Heart left ventricle (tissue), 16 donors: ENCODE results near the gene RAB40C. TPM values are rescaled to one million over a fixed set of nuclear protein-coding genes. Genes with fewer than 3 reads are reported as not detected.

Experiments
- ATAC-seq, 4 donors: fragments of 200-7000 bp; cut with Tn5 transposase; one replicate each; pipeline ENCODE4 v1.9.1; 2020 to 2022; ENCODE audit warnings: moderate library complexity in 4 of 4, mild to moderate bottlenecking in 3 of 4, moderate number of reproducible peaks in 1 of 4
- DNase-seq, 5 donors: peaks; one replicate each; pipeline ENCODE4 v3.0.0-alpha.2; 2020
- H3K27ac ChIP-seq, 12 donors: fragments of 200-600 bp; sonication (generic) in 4 of 12; one replicate each; pipeline versions ENCODE4 v1.5.0 to v1.8.0; 2016 to 2022; ENCODE audit warnings: mild to moderate bottlenecking in 2 of 12
- H3K27me3 ChIP-seq, 9 donors: fragments of 200-600 bp; sonication (generic) in 2 of 9; one replicate each; pipeline versions ENCODE4 v1.5.1 to v1.8.0; 2016 to 2022; ENCODE audit warnings: mild to moderate bottlenecking in 3 of 9
- H3K36me3 ChIP-seq, 9 donors: fragments of 200-600 bp; sonication (generic) in 2 of 9; one replicate each; pipeline versions ENCODE4 v1.5.0 to v1.8.0; 2018 to 2022; ENCODE audit warnings: mild to moderate bottlenecking in 2 of 9
- H3K4me1 ChIP-seq, 12 donors: fragments of 200-600 bp; sonication (generic) in 4 of 12; one replicate each; pipeline versions ENCODE4 v1.5.0 to v1.8.0; 2016 to 2022; ENCODE audit warnings: mild to moderate bottlenecking in 3 of 12
- H3K4me3 ChIP-seq, 12 donors: fragments of 200-600 bp; sonication (generic) in 4 of 12; one replicate each; pipeline versions ENCODE4 v1.5.0 to v1.8.0; 2017 to 2022; ENCODE audit warnings: mild to moderate bottlenecking in 9 of 12, moderate library complexity in 4 of 12
- H3K9me3 ChIP-seq, 12 donors: fragments of 200-600 bp; sonication (generic) in 4 of 12; one replicate each; pipeline versions ENCODE4 v1.5.0 to v1.8.0; 2016 to 2022; ENCODE audit warnings: mild to moderate bottlenecking in 1 of 12
- POLR2A ChIP-seq, 2 donors: fragments of 450-650 bp; IDR thresholded peaks; one replicate each; pipeline ENCODE4 v1.6.1; 2017; ENCODE audit warnings: antibody characterized with exemption in 2 of 2, mild to moderate bottlenecking in 2 of 2, moderate library complexity in 2 of 2
- WGBS, 4 donors: extraction: QIAGEN DNeasy Blood & Tissue Kit in 2 of 4; methylation state at CpG; one replicate each; pipeline versions ENCODE4 v1.1.5 to v1.1.7; 2013 to 2018; 5-methylcytosine and 5-hydroxymethylcytosine counted together
- intact Hi-C, 10 donors: fragments of 100-400 bp; cut with DNase I; formaldehyde crosslinking; loops; one replicate each; pipeline versions ENCODE4 v1.11.1 to v1.14.2; 2022
- polyA plus RNA-seq, 2 donors: library from polyadenylated mRNA; stranded (reverse); fragments of 200-250 nt; gene quantifications; one replicate each; pipeline ENCODE4 v1.2.3, GENCODE V29; 2013
- total RNA-seq, 9 donors: library from RNA; depleted of rRNA in 2 of 9; stranded (reverse); fragments of >200 nt in 2 of 9; fragmentation: NEBNext Ultra II Directional in 3 of 9; extraction: Animal tissue kit (Norgen Biotek cat#: 25700) in 3 of 9; gene quantifications; one replicate each; pipeline versions ENCODE4 v1.1.0 to v1.2.4, GENCODE V29; 2016 to 2023
- TF ChIP-seq, protein P1 (sequence below), 12 donors: fragments of 200-600 bp; sonication (generic) in 4 of 12; IDR thresholded peaks; one replicate each; pipeline versions ENCODE4 v1.5.0 to v1.8.0; 2018 to 2022; ENCODE audit warnings: antibody characterized with exemption in 12 of 12, mild to moderate bottlenecking in 5 of 12
- donor health status: ischemic (EF 13 %, LVEDD 7.1; RV severe dilation, severe dysfunction).
- donor health status: healthy with polysubstance abuse.
- donor health status: DM: no; HTN: yes; CAD: no.
- donor health status: DM: no; HTN: no; CAD: no.
- donor health status: ischemic (EF 25% LVEDD 6.9; RV normal size, moderate dysfunction).
- donor health status: ischemic (EF 25% LVEDD 5.7; RV mildly dilated, moderate dysfunction).
- donor health status: healthy.
- donor health status: DM: yes; HTN: yes; CAD: no.
- donor health status: ischemic (EF 35%, LVEDD 5.7; RV mildly dilated, moderate dysfunction).
- donor health status: nonischemic (EF 11% LVEDD 7.7; RV severe dilation, severe dysfunction).
- donor health status: DM: yes; HTN: yes; CAD: no.
- donor health status: PGD.
- donor health status: ischemic (EF 29% LVEDD 5.4; RV normal size, mild dysfunction).
- donor health status: nonischemic (EF 23%, LVEDD 6.1; RV moderate dilation, normal function).

The RAB40C gene
- total and polyA plus RNA-seq, 11 donors, result 10.2 to 22.0 (median 12.8) TPM

DNA sequence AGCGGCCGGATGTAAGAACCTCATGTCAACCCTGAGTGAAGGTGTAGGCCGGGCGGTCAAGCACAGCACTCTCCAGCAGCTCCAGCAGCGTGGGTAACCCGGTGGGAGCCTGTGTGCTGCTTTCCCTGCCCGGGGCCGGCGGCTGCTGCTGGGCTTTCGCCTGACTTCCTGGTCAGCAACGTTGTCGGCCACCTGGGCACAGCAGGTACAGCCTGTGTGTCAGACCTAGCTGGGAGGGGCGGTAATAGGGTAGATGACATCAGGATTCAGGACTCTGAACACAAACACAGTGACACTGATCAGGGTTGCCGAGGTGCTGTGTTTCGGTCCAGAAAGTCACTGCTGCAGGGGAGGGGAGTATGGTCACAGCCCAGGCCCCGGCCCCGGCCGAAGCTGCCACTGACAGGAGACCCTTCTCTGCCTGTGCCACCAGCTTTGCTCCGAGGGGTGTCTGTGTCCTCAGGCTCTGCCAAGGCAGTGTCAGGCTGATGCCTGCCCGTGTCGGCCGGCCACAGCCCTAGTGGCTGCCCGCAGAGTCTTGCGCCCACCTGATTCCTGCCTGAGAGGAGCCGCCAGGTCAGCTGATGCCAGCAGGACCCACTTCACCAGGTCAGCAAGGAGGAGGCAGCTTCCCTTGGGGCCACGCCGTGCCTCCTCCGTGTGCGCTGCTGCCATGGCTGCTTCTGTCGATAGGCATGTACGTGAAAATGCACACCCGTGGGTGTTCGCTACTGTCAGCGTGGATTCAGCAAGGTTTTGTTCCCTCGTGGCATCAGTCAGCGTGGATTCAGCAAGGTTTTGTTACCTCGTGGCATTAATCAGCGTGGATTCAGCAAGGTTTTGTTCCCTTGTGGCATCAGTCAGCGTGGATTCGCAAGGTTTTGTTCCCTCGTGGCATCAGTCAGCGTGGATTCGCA lies 9.2 kb downstream of the RAB40C start:
- Histone ChIP-seq H3K36me3 (peaks cover 0 to 16% (median 4%) of the 10 kb centered on the region in 9 donors), H3K9me3 (no peaks in the 10 kb centered on the region), H3K27me3 (no peaks in the 10 kb centered on the region), H3K4me3 (no peak overlapping the region), H3K27ac (no peak overlapping the region), H3K4me1 (no peaks in the 10 kb centered on the region)
- intact Hi-C loops, result loop anchor here in 1 of 10 donors (5.0 kb wide), 1 partner anchor 33 kb away; the partner anchor contains the start of gene WFIKKN1
- 96 to 97% (median 97%) methylated on average over 36 to 43 of the region's 43 CpGs for WGBS, 4 donors
- DNase-seq, result peak in 1 of 5 donors; percentile 18
- ATAC-seq, result no peak
- TF ChIP-seq POLR2A (IDR thresholded peaks at IDR 0.05), result no peak
- TF ChIP-seq, protein P1, sequence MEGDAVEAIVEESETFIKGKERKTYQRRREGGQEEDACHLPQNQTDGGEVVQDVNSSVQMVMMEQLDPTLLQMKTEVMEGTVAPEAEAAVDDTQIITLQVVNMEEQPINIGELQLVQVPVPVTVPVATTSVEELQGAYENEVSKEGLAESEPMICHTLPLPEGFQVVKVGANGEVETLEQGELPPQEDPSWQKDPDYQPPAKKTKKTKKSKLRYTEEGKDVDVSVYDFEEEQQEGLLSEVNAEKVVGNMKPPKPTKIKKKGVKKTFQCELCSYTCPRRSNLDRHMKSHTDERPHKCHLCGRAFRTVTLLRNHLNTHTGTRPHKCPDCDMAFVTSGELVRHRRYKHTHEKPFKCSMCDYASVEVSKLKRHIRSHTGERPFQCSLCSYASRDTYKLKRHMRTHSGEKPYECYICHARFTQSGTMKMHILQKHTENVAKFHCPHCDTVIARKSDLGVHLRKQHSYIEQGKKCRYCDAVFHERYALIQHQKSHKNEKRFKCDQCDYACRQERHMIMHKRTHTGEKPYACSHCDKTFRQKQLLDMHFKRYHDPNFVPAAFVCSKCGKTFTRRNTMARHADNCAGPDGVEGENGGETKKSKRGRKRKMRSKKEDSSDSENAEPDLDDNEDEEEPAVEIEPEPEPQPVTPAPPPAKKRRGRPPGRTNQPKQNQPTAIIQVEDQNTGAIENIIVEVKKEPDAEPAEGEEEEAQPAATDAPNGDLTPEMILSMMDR (IDR thresholded peaks at IDR 0.05), result no peak

DNA sequence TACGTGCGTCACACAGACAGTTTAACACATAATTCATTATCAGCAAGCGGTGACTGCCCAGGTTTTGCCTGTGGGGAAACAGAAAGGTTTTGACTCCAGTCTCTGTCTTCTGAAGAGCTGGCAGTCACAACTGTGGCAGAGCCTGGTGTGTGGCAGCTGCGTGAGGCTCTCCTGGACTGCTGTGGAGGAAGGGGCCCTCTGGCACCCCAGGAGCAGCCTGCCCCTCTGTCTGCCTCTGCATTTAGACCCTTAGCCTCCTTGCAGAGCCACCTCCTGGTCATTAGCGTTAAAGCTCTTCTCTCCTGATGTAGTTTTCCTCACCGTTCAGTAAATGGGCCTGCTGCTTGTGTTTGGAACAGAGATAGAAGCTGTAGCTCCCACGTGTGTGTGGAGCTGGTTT lies 10.9 kb downstream of the RAB40C start:
- Histone ChIP-seq H3K27me3 (no peaks in the 10 kb centered on the region), H3K36me3 (peaks cover 0 to 16% (median 4%) of the 10 kb centered on the region in 9 donors), H3K4me1 (peaks cover 0 to 2% (median 0%) of the 10 kb centered on the region in 12 donors), H3K27ac (no peak overlapping the region), H3K9me3 (peaks cover 0 to 7% (median 0%) of the 10 kb centered on the region in 12 donors), H3K4me3 (no peak overlapping the region)
- TF ChIP-seq POLR2A (IDR thresholded peaks at IDR 0.05), result no peak
- TF ChIP-seq, protein P1 (IDR thresholded peaks at IDR 0.05), result peak in 1 of 12 donors; percentile 11
- ATAC-seq, result no peak
- 53 to 64% (median 57%) methylated on average over 7 of the region's 7 CpGs for WGBS, 4 donors
- peak in 1 of 5 donors; percentile 12 for DNase-seq
- intact Hi-C loops, result no loop called here

DNA sequence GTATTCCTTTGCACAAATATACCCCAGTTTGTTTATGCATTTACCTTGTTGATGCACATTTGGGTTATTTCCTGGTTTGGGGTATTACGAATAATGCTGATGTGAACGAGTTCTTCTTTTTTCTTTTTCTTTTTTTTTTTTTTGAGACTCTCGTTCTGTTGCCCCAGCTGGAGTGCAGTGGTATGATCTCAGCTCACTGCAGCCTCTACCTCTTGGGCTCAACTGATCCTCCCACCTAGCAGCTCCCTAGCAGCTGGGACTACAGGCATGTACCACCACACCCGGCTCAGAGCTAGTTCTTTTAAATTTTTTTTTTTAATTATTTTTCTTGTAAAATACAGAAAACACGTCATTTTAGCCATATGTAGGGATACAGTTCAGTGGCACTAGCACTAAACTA lies 14.1 kb downstream of the RAB40C start:
- H3K27ac ChIP-seq, result no peak overlapping the region
- ATAC-seq, result no peak
- H3K27me3 ChIP-seq, result no peaks in the 10 kb centered on the region
- TF ChIP-seq, protein P1 (IDR thresholded peaks at IDR 0.05), result no peak
- TF ChIP-seq POLR2A (IDR thresholded peaks at IDR 0.05), result no peak
- peaks cover 0 to 7% (median 0%) of the 10 kb centered on the region in 12 donors for H3K9me3 ChIP-seq
- peaks cover 0 to 5% (median 0%) of the 10 kb centered on the region in 12 donors for H3K4me1 ChIP-seq
- H3K4me3 ChIP-seq, result no peak overlapping the region
- no peak for DNase-seq
- peaks cover 0 to 9% (median 4%) of the 10 kb centered on the region in 9 donors for H3K36me3 ChIP-seq
- 85 to 91% (median 87%) methylated on average over 5 of the region's 5 CpGs for WGBS, 4 donors
- intact Hi-C loops, result no loop called here

DNA sequence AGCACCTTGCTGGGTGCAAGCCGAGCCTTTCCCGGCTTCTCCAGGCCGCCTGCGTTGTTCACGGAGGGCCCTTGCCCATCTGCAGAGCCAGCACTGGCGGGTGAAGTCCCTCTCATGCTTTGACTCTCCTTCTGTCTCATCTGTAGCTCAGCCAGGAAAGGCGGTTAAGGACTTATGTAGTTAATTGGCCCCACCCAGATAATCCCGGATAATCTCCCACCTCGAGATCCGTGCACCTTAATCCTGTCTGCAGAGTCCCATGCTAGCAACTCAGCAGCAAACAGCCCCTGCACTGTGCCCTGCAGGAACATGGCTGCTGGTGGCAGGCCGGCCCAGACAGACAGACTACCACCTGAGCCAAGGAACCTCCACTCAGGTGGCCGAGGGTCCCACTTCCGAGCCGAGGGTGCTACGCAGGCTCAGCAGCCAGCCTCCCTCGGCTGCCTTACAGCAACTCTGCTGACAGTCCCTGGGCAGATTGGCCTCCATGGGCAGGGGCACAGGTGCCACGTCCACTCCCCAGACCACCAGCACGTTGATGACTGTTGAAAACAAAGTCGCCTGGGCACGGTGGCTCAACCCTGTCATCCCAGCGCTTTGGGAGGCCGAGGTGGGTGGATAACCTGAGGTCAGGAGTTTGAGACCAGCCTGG lies 16.9 kb downstream of the RAB40C start:
- no peaks in the 10 kb centered on the region for H3K36me3 ChIP-seq
- peaks cover 0 to 7% (median 0%) of the 10 kb centered on the region in 12 donors for H3K9me3 ChIP-seq
- ATAC-seq (no peak), DNase-seq (no peak)
- TF ChIP-seq POLR2A (IDR thresholded peaks at IDR 0.05), result no peak
- TF ChIP-seq, protein P1 (IDR thresholded peaks at IDR 0.05), result no peak
- no peak overlapping the region for H3K27ac ChIP-seq
- intact Hi-C loops, result no loop called here
- peaks cover 0 to 19% (median 0%) of the 10 kb centered on the region in 12 donors for H3K4me1 ChIP-seq
- H3K4me3 ChIP-seq, result no peak overlapping the region
- 93 to 97% (median 94%) methylated on average over 16 to 22 of the region's 22 CpGs for WGBS, 4 donors
- H3K27me3 ChIP-seq, result no peaks in the 10 kb centered on the region
